ENCODE results near the gene COL5A2. TPM values are rescaled to one million over a fixed set of nuclear protein-coding genes. Genes with fewer than 3 reads are reported as not detected.
A peak's percentile ranks its signal among the peaks of the same experiment; 100 is the strongest.

The COL5A2 gene
- total RNA-seq, 3 donors from 2014 or later, result 22.7 to 111 (median 30.8) TPM

DNA sequence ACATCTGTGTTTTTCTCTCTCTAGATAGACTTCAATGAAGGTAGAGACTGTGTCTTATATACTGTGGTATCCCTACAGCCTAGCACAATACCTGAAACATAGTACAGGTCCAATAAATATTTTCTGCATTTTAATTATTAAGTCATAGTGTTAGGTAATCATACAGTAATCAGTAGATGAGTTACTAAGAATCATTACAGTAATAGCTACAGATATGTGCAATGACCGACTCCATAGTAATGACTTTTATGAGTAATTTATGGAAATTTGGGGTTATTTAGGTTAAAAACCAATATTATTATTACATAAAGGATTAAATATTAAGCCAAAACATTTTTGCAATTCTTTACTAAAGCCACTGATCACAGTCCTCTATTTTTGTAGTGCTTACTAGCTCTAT, 21.6 kb downstream of the COL5A2 start:
- no peak overlapping the region for H3K27ac ChIP-seq
- H3K9me3 ChIP-seq, result no peaks in the 10 kb centered on the region
- TF ChIP-seq, protein P1, sequence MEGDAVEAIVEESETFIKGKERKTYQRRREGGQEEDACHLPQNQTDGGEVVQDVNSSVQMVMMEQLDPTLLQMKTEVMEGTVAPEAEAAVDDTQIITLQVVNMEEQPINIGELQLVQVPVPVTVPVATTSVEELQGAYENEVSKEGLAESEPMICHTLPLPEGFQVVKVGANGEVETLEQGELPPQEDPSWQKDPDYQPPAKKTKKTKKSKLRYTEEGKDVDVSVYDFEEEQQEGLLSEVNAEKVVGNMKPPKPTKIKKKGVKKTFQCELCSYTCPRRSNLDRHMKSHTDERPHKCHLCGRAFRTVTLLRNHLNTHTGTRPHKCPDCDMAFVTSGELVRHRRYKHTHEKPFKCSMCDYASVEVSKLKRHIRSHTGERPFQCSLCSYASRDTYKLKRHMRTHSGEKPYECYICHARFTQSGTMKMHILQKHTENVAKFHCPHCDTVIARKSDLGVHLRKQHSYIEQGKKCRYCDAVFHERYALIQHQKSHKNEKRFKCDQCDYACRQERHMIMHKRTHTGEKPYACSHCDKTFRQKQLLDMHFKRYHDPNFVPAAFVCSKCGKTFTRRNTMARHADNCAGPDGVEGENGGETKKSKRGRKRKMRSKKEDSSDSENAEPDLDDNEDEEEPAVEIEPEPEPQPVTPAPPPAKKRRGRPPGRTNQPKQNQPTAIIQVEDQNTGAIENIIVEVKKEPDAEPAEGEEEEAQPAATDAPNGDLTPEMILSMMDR (IDR thresholded peaks at IDR 0.05), result no peak
- no peak for TF ChIP-seq POLR2A (IDR thresholded peaks at IDR 0.05)
- no peak for TF ChIP-seq POLR2AphosphoS5 (IDR thresholded peaks at IDR 0.05)
- H3K36me3 ChIP-seq, result no peaks in the 10 kb centered on the region
- H3K4me1 ChIP-seq, result no peaks in the 10 kb centered on the region
- no peaks in the 10 kb centered on the region for H3K27me3 ChIP-seq
- intact Hi-C loops (cut with DNase I; ENCODE audit: low total_unique reads), result no loop called here
- DNase-seq (ENCODE audit: low spot score in 2 of 2), result no peak
- H3K4me3 ChIP-seq, result no peak overlapping the region

DNA sequence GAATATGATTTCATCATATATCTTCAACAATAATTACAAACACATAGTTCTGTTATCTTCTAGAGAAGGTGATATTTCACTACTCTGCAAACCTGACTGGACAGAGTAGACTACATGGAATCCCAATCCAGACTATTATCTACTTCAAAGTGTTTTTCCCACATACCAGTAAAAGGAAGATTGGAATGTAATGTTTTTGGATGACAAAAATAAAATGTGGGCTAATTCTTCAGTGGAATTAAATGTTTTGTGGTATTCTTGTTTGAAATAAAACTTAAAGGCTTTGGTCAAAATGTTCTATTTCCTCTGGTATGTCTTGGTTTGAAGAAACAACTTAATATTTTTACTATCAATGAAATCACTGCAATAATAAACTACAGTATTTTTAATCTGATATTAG, 22.1 kb downstream of the COL5A2 start:
- TF ChIP-seq POLR2AphosphoS5 (IDR thresholded peaks at IDR 0.05) (no peak), POLR2A (IDR thresholded peaks at IDR 0.05) (no peak)
- TF ChIP-seq, protein P1 (IDR thresholded peaks at IDR 0.05), result no peak
- H3K36me3 ChIP-seq, result no peaks in the 10 kb centered on the region
- H3K27me3 ChIP-seq, result no peaks in the 10 kb centered on the region
- intact Hi-C loops (cut with DNase I; ENCODE audit: low total_unique reads), result no loop called here
- no peaks in the 10 kb centered on the region for H3K4me1 ChIP-seq
- no peak for DNase-seq (ENCODE audit: low spot score in 2 of 2)
- H3K27ac ChIP-seq, result no peak overlapping the region
- no peak overlapping the region for H3K4me3 ChIP-seq
- H3K9me3 ChIP-seq, result no peaks in the 10 kb centered on the region

DNA sequence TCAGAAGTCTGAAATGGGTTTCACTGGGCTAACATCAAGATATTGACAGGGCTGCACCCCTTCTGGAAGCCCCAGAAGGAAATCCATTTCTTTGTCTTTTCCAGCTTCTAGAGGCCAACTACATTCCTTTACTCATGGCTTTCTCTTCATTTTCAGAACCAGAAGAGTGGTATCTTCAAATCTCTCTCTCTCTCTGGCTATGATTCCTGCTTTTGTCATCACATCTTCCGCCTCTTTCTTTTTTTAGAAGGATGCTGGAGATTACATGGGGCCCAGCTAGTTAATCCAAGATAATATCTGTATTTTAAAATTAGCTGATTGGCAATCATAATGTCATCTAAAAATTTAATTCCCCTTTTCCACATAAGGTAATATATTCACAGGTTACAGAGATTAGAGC, 23.8 kb downstream of the COL5A2 start:
- no peaks in the 10 kb centered on the region for H3K9me3 ChIP-seq

DNA sequence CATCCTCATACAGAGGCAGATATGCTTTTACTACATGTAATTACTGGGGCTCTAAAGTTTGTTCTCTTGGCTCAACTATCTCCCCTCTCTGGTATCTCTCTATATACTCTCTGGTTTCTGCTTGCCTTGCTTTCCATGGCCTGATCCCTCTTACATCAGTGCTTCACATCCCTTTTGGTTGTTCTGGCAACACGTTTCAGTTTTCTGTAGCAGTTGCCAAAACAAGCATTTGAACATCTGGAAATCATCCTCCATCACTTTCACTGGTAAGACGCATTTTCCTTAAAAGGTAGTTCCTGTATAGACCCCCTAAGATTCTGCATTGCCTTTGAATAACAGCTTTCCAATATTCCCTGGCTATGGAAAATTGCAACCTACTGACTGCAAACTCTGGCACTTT, 25.9 kb downstream of the COL5A2 start:
- Histone ChIP-seq H3K27ac (no peak overlapping the region), H3K9me3 (no peaks in the 10 kb centered on the region), H3K4me1 (no peaks in the 10 kb centered on the region), H3K4me3 (no peak overlapping the region), H3K27me3 (no peaks in the 10 kb centered on the region), H3K36me3 (no peaks in the 10 kb centered on the region)
- intact Hi-C loops (cut with DNase I; ENCODE audit: low total_unique reads), result no loop called here
- TF ChIP-seq POLR2A (IDR thresholded peaks at IDR 0.05) (no peak), POLR2AphosphoS5 (IDR thresholded peaks at IDR 0.05) (no peak)
- TF ChIP-seq, protein P1 (IDR thresholded peaks at IDR 0.05), result no peak
- DNase-seq (ENCODE audit: low spot score in 2 of 2), result no peak

More for the DNA sequence above, 23.8 kb downstream of the COL5A2 start:
- Histone ChIP-seq H3K4me3 (no peak overlapping the region), H3K36me3 (no peaks in the 10 kb centered on the region), H3K4me1 (no peaks in the 10 kb centered on the region), H3K27ac (no peak overlapping the region), H3K27me3 (no peaks in the 10 kb centered on the region)
- no peak for DNase-seq (ENCODE audit: low spot score in 2 of 2)
- intact Hi-C loops (cut with DNase I; ENCODE audit: low total_unique reads), result no loop called here
- TF ChIP-seq, protein P1 (IDR thresholded peaks at IDR 0.05), result no peak
- TF ChIP-seq POLR2AphosphoS5 (IDR thresholded peaks at IDR 0.05) (no peak), POLR2A (IDR thresholded peaks at IDR 0.05) (no peak)

DNA sequence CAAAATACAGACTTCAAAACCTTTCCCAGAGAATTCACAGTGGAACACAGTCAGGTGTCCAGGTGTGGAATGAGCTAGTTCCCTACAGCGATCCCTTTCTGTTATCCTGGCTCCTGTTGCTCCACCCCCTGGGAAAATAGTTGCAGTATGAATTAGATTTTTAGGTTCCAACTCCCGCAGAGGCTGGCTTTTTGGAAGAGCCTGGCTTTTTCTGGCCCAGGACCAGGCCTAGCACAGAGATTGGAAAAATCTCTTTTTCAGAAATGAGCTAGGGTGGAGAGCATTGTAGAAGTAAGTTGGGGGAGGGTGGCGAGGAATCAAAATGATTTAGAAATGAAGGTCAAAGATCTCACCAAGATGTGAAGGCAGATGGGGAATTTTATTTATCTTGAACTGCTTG, 27.1 kb downstream of the COL5A2 start:
- H3K36me3 ChIP-seq, result no peaks in the 10 kb centered on the region
- no peaks in the 10 kb centered on the region for H3K27me3 ChIP-seq
- no peak for DNase-seq (ENCODE audit: low spot score in 2 of 2)
- H3K9me3 ChIP-seq, result no peaks in the 10 kb centered on the region
- intact Hi-C loops (cut with DNase I; ENCODE audit: low total_unique reads), result no loop called here
- TF ChIP-seq POLR2A (IDR thresholded peaks at IDR 0.05), result no peak
- TF ChIP-seq, protein P1 (IDR thresholded peaks at IDR 0.05), result no peak
- TF ChIP-seq POLR2AphosphoS5 (IDR thresholded peaks at IDR 0.05), result no peak
- H3K4me3 ChIP-seq, result no peak overlapping the region
- peak overlapping the region in 1 of 2 donors; percentile 44 for H3K27ac ChIP-seq
- no peaks in the 10 kb centered on the region for H3K4me1 ChIP-seq
